Thyroid gland (tissue), 4 donors: ENCODE data around the gene RSPH9. TPM values are rescaled to one million over a fixed set of nuclear protein-coding genes. Genes with fewer than 3 reads are reported as not detected.

Experiments used
- DNase-seq, 2 donors: peaks; one replicate each; pipeline ENCODE4 v3.0.0-alpha.2; 2019
- H3K27ac ChIP-seq, 3 donors: fragments of 200-600 bp; sonication (generic); 1 replicate in 2 of 3; 2 replicates in 1 of 3; pipeline ENCODE4 v1.5.1; 2016 to 2019; ENCODE audit warnings: mild to moderate bottlenecking in 1 of 3, moderate library complexity in 1 of 3
- H3K27me3 ChIP-seq: fragments of 200-600 bp; sonication (generic); one replicate; pipeline ENCODE4 v1.5.1; 2019
- H3K36me3 ChIP-seq, 2 donors: fragments of 200-600 bp; sonication (generic); one replicate each; pipeline ENCODE4 v1.5.1; 2016 to 2019
- H3K4me1 ChIP-seq, 2 donors: fragments of 200-600 bp; sonication (generic); one replicate each; pipeline ENCODE4 v1.5.1; 2017 to 2019
- H3K4me3 ChIP-seq, 3 donors: fragments of 200-600 bp; sonication (generic); replicated peaks in 1 of 3; 1 replicate in 2 of 3; 2 replicates in 1 of 3; pipeline ENCODE4 v1.5.1; 2016; ENCODE audit warnings: mild to moderate bottlenecking in 1 of 3
- H3K9me3 ChIP-seq: fragments of 200-600 bp; sonication (generic); one replicate; pipeline ENCODE4 v1.5.1; 2017
- CTCF ChIP-seq, 6 experiments: fragments of 200-600 bp in 3 of 6; fragments of 450-650 bp in 3 of 6; sonication (generic) in 3 of 6; IDR thresholded peaks; one replicate each; pipeline ENCODE4 v1.5.1; 2016 to 2019; ENCODE audit warnings: antibody characterized with exemption in 6 of 6, mild to moderate bottlenecking in 2 of 6, inconsistent platforms in 1 of 6, moderate library complexity in 1 of 6
- POLR2A ChIP-seq, 2 donors: fragments of 450-650 bp; IDR thresholded peaks; one replicate each; pipeline ENCODE4 v1.6.1; 2017; ENCODE audit warnings: antibody characterized with exemption in 2 of 2, mild to moderate bottlenecking in 2 of 2, moderate library complexity in 1 of 2
- WGBS, 2 donors: methylation state at CpG; one replicate each; pipeline ENCODE4 v1.1.5; 2017; 5-methylcytosine and 5-hydroxymethylcytosine counted together
- intact Hi-C: fragments of 100-400 bp; cut with DNase I; formaldehyde crosslinking; loops from one replicate; pipeline ENCODE4 v1.15.1; 2023
- total RNA-seq, 4 donors: library from RNA; depleted of rRNA; stranded (reverse); fragments of >200 nt; gene quantifications; one replicate each; pipeline ENCODE4 v1.2.3, GENCODE V29; 2016

RSPH9 gene
- total RNA-seq, 4 donors from 2014 or later = 0.13 TPM; not detected in 3

- H3K4me1 ChIP-seq = peaks cover 0 to 25% of the 10 kb centered on the region in 2 donors
- no peaks in the 10 kb centered on the region for H3K36me3 ChIP-seq
- H3K9me3 ChIP-seq = no peaks in the 10 kb centered on the region
- no peak overlapping the region for H3K4me3 ChIP-seq
- 82 to 83% methylated on average over 4 of the region's 4 CpGs for WGBS, 2 donors
- intact Hi-C loops = loop anchor here (10.0 kb wide), 1 partner anchor 56 kb away; no protein-coding TSS in a partner anchor
- no peak overlapping the region for H3K27ac ChIP-seq
- no peak for TF ChIP-seq CTCF (IDR thresholded peaks at IDR 0.05)
- no peak for TF ChIP-seq POLR2A (IDR thresholded peaks at IDR 0.05)
- no peaks in the 10 kb centered on the region for H3K27me3 ChIP-seq
- no peak for DNase-seq
These were observed 76.2 kb downstream of the RSPH9 start for GRCh38 chr6:43720999-43721398.

Other genes starting within 250 kb of the RSPH9 start
- 10 to 100 TPM; 10.5 to 24.3 (median 19.3) TPM for gene ABCC10, start 217.5 kb upstream of the RSPH9 start, total RNA-seq
- gene DLK2, start 189.5 kb upstream of the RSPH9 start, total RNA-seq = 1 to 10 TPM in 2 of 4 donors, under 1 TPM in 1, not detected in 1; 0.89 to 1.3 (median 1.3) TPM
- gene TJAP1, start 167.5 kb upstream of the RSPH9 start, total RNA-seq = 10 to 100 TPM; 23.2 to 42.4 (median 34.4) TPM
- gene LRRC73, start 134.7 kb upstream of the RSPH9 start, total RNA-seq = 1 to 10 TPM in 3 of 4 donors, under 1 TPM in 1; 0.67 to 2.0 (median 1.6) TPM
- 100 to 1,000 TPM; 126 to 145 (median 128) TPM for gene YIPF3, start 128.1 kb upstream of the RSPH9 start, total RNA-seq
- 10 to 100 TPM; 27.6 to 41.9 (median 38.2) TPM for gene POLR1C, start 127.9 kb upstream of the RSPH9 start, total RNA-seq
- 10 to 100 TPM; 22.2 to 58.6 (median 32.9) TPM for gene XPO5, start 69.0 kb upstream of the RSPH9 start, total RNA-seq
- gene POLH, start 68.9 kb upstream of the RSPH9 start, total RNA-seq = 10 to 100 TPM; 14.8 to 19.5 (median 15.2) TPM
- gene GTPBP2, start 15.8 kb upstream of the RSPH9 start, total RNA-seq = 10 to 100 TPM; 50.2 to 65.8 (median 58.1) TPM
- gene MAD2L1BP, start 9.2 kb upstream of the RSPH9 start, total RNA-seq = 10 to 100 TPM; 15.9 to 54.8 (median 20.4) TPM
- gene MRPS18A, start 42.8 kb downstream of the RSPH9 start, total RNA-seq = 10 to 100 TPM; 26.3 to 61.1 (median 45.1) TPM
- 1,000 to 10,000 TPM in 1 of 4 donors, 100 to 1,000 TPM in 3; 510 to 1,437 (median 630) TPM for gene VEGFA, start 125.2 kb downstream of the RSPH9 start, total RNA-seq